Measurements from ENCODE around the gene IL1R2. TPM values are rescaled to one million over a fixed set of nuclear protein-coding genes. Genes with fewer than 3 reads are reported as not detected.
A peak's percentile ranks its signal among the peaks of the same experiment; 100 is the strongest.

The IL1R2 gene
- total RNA-seq, 4 donors from 2014 or later, result 55.3 to 103 (median 80.7) TPM

- Histone ChIP-seq H3K27me3 (no peaks in the 10 kb centered on the region), H3K4me3 (no peak overlapping the region), H3K36me3 (no peaks in the 10 kb centered on the region), H3K4me1 (peaks cover 72% of the 10 kb centered on the region), H3K9me3 (no peaks in the 10 kb centered on the region), H3K27ac (peak overlapping the region; percentile 73)
- DNase-seq (ENCODE audit: low spot score in 2 of 2), result peak in 1 of 2 donors; percentile 49
- TF ChIP-seq CTCF (IDR thresholded peaks at IDR 0.05) (no peak), POLR2A (IDR thresholded peaks at IDR 0.05) (no peak)
- WGBS, result 55% methylated on average over 5 of the region's 5 CpGs
These were observed 63.7 kb downstream of the IL1R2 start for GRCh38 chr2:102055346-102055990.

- H3K9me3 ChIP-seq, result no peaks in the 10 kb centered on the region
- H3K27ac ChIP-seq, result peak overlapping the region; percentile 78
- TF ChIP-seq EP300 (IDR thresholded peaks at IDR 0.05) (no peak), POLR2AphosphoS5 (IDR thresholded peaks at IDR 0.05) (no peak), CTCF (IDR thresholded peaks at IDR 0.05) (no peak), POLR2A (IDR thresholded peaks at IDR 0.05) (no peak)
- H3K4me3 ChIP-seq, result no peak overlapping the region
- 75% methylated on average over 3 of the region's 3 CpGs for WGBS
- H3K36me3 ChIP-seq, result no peaks in the 10 kb centered on the region
- peak in 1 of 2 donors; percentile 69 for DNase-seq (ENCODE audit: low spot score in 2 of 2)
- H3K27me3 ChIP-seq, result no peaks in the 10 kb centered on the region
- H3K4me1 ChIP-seq, result peaks cover 72% of the 10 kb centered on the region
These were observed 64.4 kb downstream of the IL1R2 start for GRCh38 chr2:102056079-102056581.

- DNase-seq (ENCODE audit: low spot score in 2 of 2), result peak in 1 of 2 donors; percentile 67
- WGBS, result 62% methylated on average over 14 of the region's 14 CpGs
These were observed 65.9 kb downstream of the IL1R2 start for GRCh38 chr2:102057502-102058292.

GRCh38 chr2:102058293-102058833 is 66.6 kb downstream of the IL1R2 start:
- no peaks in the 10 kb centered on the region for H3K36me3 ChIP-seq
- H3K4me3 ChIP-seq, result no peak overlapping the region
- WGBS, result 90% methylated on average over 8 of the region's 8 CpGs
- H3K9me3 ChIP-seq, result no peaks in the 10 kb centered on the region
- peak; percentile 32 to 48 for DNase-seq (ENCODE audit: low spot score in 2 of 2)
- peak overlapping the region; percentile 78 for H3K27ac ChIP-seq
- peaks cover 75% of the 10 kb centered on the region for H3K4me1 ChIP-seq
- no peak for TF ChIP-seq CTCF (IDR thresholded peaks at IDR 0.05)
- no peaks in the 10 kb centered on the region for H3K27me3 ChIP-seq

More at GRCh38 chr2:102057502-102058292, 65.9 kb downstream of the IL1R2 start:
- Histone ChIP-seq H3K36me3 (no peaks in the 10 kb centered on the region), H3K27me3 (no peaks in the 10 kb centered on the region), H3K27ac (peak overlapping the region; percentile 78), H3K9me3 (no peaks in the 10 kb centered on the region), H3K4me1 (peaks cover 72% of the 10 kb centered on the region), H3K4me3 (no peak overlapping the region)
- TF ChIP-seq CTCF (IDR thresholded peaks at IDR 0.05), result no peak

GRCh38 chr2:102059151-102059550 is 67.4 kb downstream of the IL1R2 start:
- 57% methylated on average over 1 of the region's 1 CpG for WGBS
- no peak overlapping the region for H3K4me3 ChIP-seq
- no peaks in the 10 kb centered on the region for H3K9me3 ChIP-seq
- peak; percentile 77 to 78 for DNase-seq (ENCODE audit: low spot score in 2 of 2)
- H3K27ac ChIP-seq, result peak overlapping the region; percentile 78
- no peaks in the 10 kb centered on the region for H3K36me3 ChIP-seq
- peak in 2 of 3 donors; percentile 77 to 95 for TF ChIP-seq POLR2AphosphoS5 (IDR thresholded peaks at IDR 0.05)
- no peak for TF ChIP-seq POLR2A (IDR thresholded peaks at IDR 0.05)
- no peak for TF ChIP-seq CTCF (IDR thresholded peaks at IDR 0.05)
- H3K4me1 ChIP-seq, result peaks cover 80% of the 10 kb centered on the region
- no peaks in the 10 kb centered on the region for H3K27me3 ChIP-seq

Data from suprapubic skin (tissue), 4 donors.